H1 (cell line): ENCODE results near the gene GPATCH4. TPM values are rescaled to one million over a fixed set of nuclear protein-coding genes. Genes with fewer than 3 reads are reported as not detected.

Experiments used
- CTCF ChIA-PET: fragments of 300-600 bp; sonication (Branson Sonifier 250); formaldehyde crosslinking; loops from one replicate; lab custom pipeline; 2021; ENCODE audit not compliant: partially characterized antibody; lab: Charles Lee
- POLR2A ChIA-PET: fragments of 300-600 bp; sonication (Branson Sonifier 250); formaldehyde crosslinking; loops from one replicate; lab custom pipeline; 2021; ENCODE audit warnings: inconsistent platforms; ENCODE audit not compliant: partially characterized antibody; lab: Charles Lee
- DNase-seq, 2 experiments: peaks; one replicate each; pipeline versions ENCODE4 v3.0.0 to v3.0.0-alpha.2; 2010 to 2022; ENCODE audit warnings: low spot score in 2 of 2, low read depth in 1 of 2, mixed read lengths in 1 of 2
- FAIRE-seq: peaks from 2 replicates; lab custom pipeline; 2011; peaks lifted over from hg19 to GRCh38; lab: Jason Lieb, UNC
- H2AFZ ChIP-seq: 2 replicates; pipeline ENCODE4 v1.8.1; 2012; ENCODE audit warnings: low read length, inconsistent platforms
- H2AK5ac ChIP-seq: 2 replicates; pipeline ENCODE4 v1.6.1; 2013; ENCODE audit warnings: low read depth, low read length
- H2BK120ac ChIP-seq: replicated peaks from 2 replicates; pipeline ENCODE3; 2013; ENCODE audit warnings: low read depth, low read length, inconsistent platforms
- H2BK12ac ChIP-seq: 2 replicates; pipeline ENCODE4 v1.6.1; 2013; ENCODE audit warnings: low read depth, low read length
- H2BK15ac ChIP-seq: 2 replicates; pipeline ENCODE4 v1.6.1; 2013; ENCODE audit warnings: low read length
- H2BK20ac ChIP-seq: 2 replicates; pipeline ENCODE4 v1.6.1; 2013; ENCODE audit warnings: low read length
- H2BK5ac ChIP-seq: 2 replicates; pipeline ENCODE4 v1.6.1; 2013; ENCODE audit warnings: low read depth, low read length
- H3K14ac ChIP-seq: 2 replicates; pipeline ENCODE4 v1.6.1; 2013; ENCODE audit warnings: inconsistent platforms; ENCODE audit not compliant: insufficient read length
- H3K18ac ChIP-seq: 2 replicates; pipeline ENCODE4 v1.6.1; 2013; ENCODE audit warnings: low read length; ENCODE audit errors: extremely low read depth
- H3K23ac ChIP-seq: 2 replicates; pipeline ENCODE4 v1.6.1; 2013; ENCODE audit warnings: inconsistent platforms; ENCODE audit not compliant: insufficient read length
- H3K23me2 ChIP-seq: 2 replicates; pipeline ENCODE4 v1.6.1; 2013; ENCODE audit warnings: low read depth, low read length
- H3K27ac ChIP-seq: 2 replicates; pipeline ENCODE4 v1.6.1; 2011; ENCODE audit warnings: low read depth, low read length, inconsistent platforms
- H3K27me3 ChIP-seq, 4 experiments: replicated peaks in 1 of 4; 1 replicate in 1 of 4; 2 replicates in 3 of 4; pipeline versions ENCODE4 v1.6.1 to v1.8.1; 2011 to 2013; ENCODE audit warnings: low read length in 3 of 4, mild to moderate bottlenecking in 3 of 4, inconsistent platforms in 2 of 4, mixed read lengths in 2 of 4, moderate library complexity in 1 of 4; ENCODE audit not compliant: control insufficient read depth in 3 of 4, insufficient read depth in 3 of 4; ENCODE audit errors: extremely low read depth in 1 of 4
- H3K36me3 ChIP-seq, 4 experiments: 2 replicates each; pipeline versions ENCODE4 v1.6.1 to v1.8.1; 2011 to 2013; ENCODE audit warnings: mild to moderate bottlenecking in 4 of 4, low read length in 3 of 4, moderate library complexity in 2 of 4, control low read depth in 1 of 4, inconsistent platforms in 1 of 4; ENCODE audit not compliant: insufficient read depth in 4 of 4, control insufficient read depth in 2 of 4
- H3K4ac ChIP-seq: replicated peaks from 2 replicates; pipeline ENCODE3; 2013; ENCODE audit warnings: low read length, low read depth, mixed read lengths, inconsistent platforms; ENCODE audit not compliant: insufficient read length
- H3K4me1 ChIP-seq, 4 experiments: replicated peaks in 1 of 4; 1 replicate in 1 of 4; 2 replicates in 3 of 4; pipeline versions ENCODE4 v1.6.1 to v1.8.1; 2011 to 2013; ENCODE audit warnings: low read length in 3 of 4, inconsistent platforms in 2 of 4, mixed read lengths in 1 of 4; ENCODE audit not compliant: insufficient read depth in 4 of 4, control insufficient read depth in 3 of 4
- H3K4me2 ChIP-seq, 2 experiments: 2 replicates each; pipeline versions ENCODE4 v1.6.1 to v1.8.1; 2011 to 2013; ENCODE audit warnings: low read depth in 2 of 2, low read length in 2 of 2, control low read depth in 1 of 2, inconsistent platforms in 1 of 2, mild to moderate bottlenecking in 1 of 2; ENCODE audit not compliant: insufficient read depth in 1 of 2
- H3K4me3 ChIP-seq, 4 experiments: fragments of 200-600, 300-600 bp in 1 of 4; sonication (generic), shearing (Covaris generic), sonication (Bioruptor Twin) in 1 of 4; 2 replicates each; pipeline versions ENCODE4 v1.5.1 to v1.8.1; 2011 to 2016; ENCODE audit warnings: low read length in 4 of 4, low read depth in 3 of 4, control low read depth in 2 of 4, inconsistent platforms in 2 of 4, mild to moderate bottlenecking in 2 of 4, mixed read lengths in 1 of 4, moderate library complexity in 1 of 4; ENCODE audit not compliant: insufficient read depth in 2 of 4; ENCODE audit errors: extremely low read depth in 1 of 4
- H3K56ac ChIP-seq: replicated peaks from 2 replicates; pipeline ENCODE3; 2013; ENCODE audit warnings: low read depth, mild to moderate bottlenecking, mixed read lengths, low read length, inconsistent platforms; ENCODE audit not compliant: insufficient read length
- H3K79me1 ChIP-seq: 2 replicates; pipeline ENCODE4 v1.6.1; 2013; ENCODE audit warnings: low read depth, low read length, control low read depth
- H3K79me2 ChIP-seq, 2 experiments: 2 replicates each; pipeline versions ENCODE4 v1.6.1 to v1.8.1; 2012 to 2013; ENCODE audit warnings: low read length in 2 of 2, mild to moderate bottlenecking in 2 of 2, inconsistent platforms in 1 of 2; ENCODE audit not compliant: insufficient read depth in 2 of 2, control insufficient read depth in 1 of 2
- H3K9ac ChIP-seq, 4 experiments: replicated peaks in 1 of 4; 1 replicate in 1 of 4; 2 replicates in 3 of 4; pipeline versions ENCODE4 v1.6.1 to v1.8.1; 2011 to 2013; ENCODE audit warnings: low read depth in 3 of 4, low read length in 3 of 4, control low read depth in 2 of 4, mild to moderate bottlenecking in 2 of 4, moderate library complexity in 2 of 4, inconsistent platforms in 1 of 4; ENCODE audit errors: extremely low read depth in 1 of 4
- H3K9me3 ChIP-seq, 2 experiments: 2 replicates each; pipeline versions ENCODE4 v1.6.1 to v1.8.1; 2012 to 2013; ENCODE audit warnings: mild to moderate bottlenecking in 2 of 2, moderate library complexity in 2 of 2, control low read depth in 1 of 2, inconsistent platforms in 1 of 2, low read depth in 1 of 2, low read length in 1 of 2, mixed read lengths in 1 of 2; ENCODE audit not compliant: insufficient read depth in 2 of 2
- H4K20me1 ChIP-seq, 2 experiments: replicated peaks in 1 of 2; 2 replicates each; pipeline versions ENCODE3 to v1.8.1; 2011 to 2013; ENCODE audit warnings: inconsistent platforms in 2 of 2, low read length in 2 of 2, mild to moderate bottlenecking in 1 of 2; ENCODE audit not compliant: insufficient read depth in 2 of 2, control insufficient read depth in 1 of 2
- H4K5ac ChIP-seq: 2 replicates; pipeline ENCODE4 v1.6.1; 2013; ENCODE audit warnings: low read length, low read depth, mixed read lengths, inconsistent platforms; ENCODE audit not compliant: insufficient read length
- H4K8ac ChIP-seq: 2 replicates; pipeline ENCODE4 v1.8.0; 2013; ENCODE audit warnings: mild to moderate bottlenecking, moderate library complexity, low read length, inconsistent platforms; ENCODE audit not compliant: insufficient read depth; ENCODE audit errors: extremely low read depth
- H4K91ac ChIP-seq: replicated peaks from 2 replicates; pipeline ENCODE3; 2013; ENCODE audit warnings: low read length, mixed read lengths, inconsistent platforms; ENCODE audit not compliant: insufficient read length
- CEBPB ChIP-seq: IDR thresholded peaks from 2 replicates; pipeline ENCODE4 v1.6.1; 2012; ENCODE audit warnings: low read depth, low read length
- CHD1 ChIP-seq: IDR thresholded peaks from 2 replicates; pipeline ENCODE4 v1.6.1; 2012; ENCODE audit warnings: low read depth, low read length, improper control_type of control experiment
- FOSL1 ChIP-seq: IDR thresholded peaks from 2 replicates; pipeline ENCODE4 v1.6.1; 2011; ENCODE audit warnings: mild to moderate bottlenecking, low read depth, low read length, moderate library complexity; ENCODE audit not compliant: insufficient read depth
- GTF2F1 ChIP-seq: IDR thresholded peaks from 2 replicates; pipeline ENCODE4 v1.6.1; 2012; ENCODE audit warnings: low read depth, low read length, improper control_type of control experiment, borderline replicate concordance
- HDAC6 ChIP-seq: IDR thresholded peaks from one replicate; pipeline ENCODE4 v1.7.1; 2012; ENCODE audit warnings: low read depth, mild to moderate bottlenecking, inconsistent platforms, low read length, moderate library complexity
- NRF1 ChIP-seq: IDR thresholded peaks from 2 replicates; pipeline ENCODE4 v1.6.1; 2011; ENCODE audit warnings: mild to moderate bottlenecking, low read depth, low read length, improper control_type of control experiment
- PHF8 ChIP-seq: fragments of 200-600 bp; sonication (generic); conservative IDR thresholded peaks from 2 replicates; pipeline ENCODE4 v1.7.1; 2012; ENCODE audit warnings: low read depth, mild to moderate bottlenecking, inconsistent platforms, low read length, moderate library complexity
- POU5F1 ChIP-seq: IDR thresholded peaks from 2 replicates; pipeline ENCODE4 v1.6.1; 2011; ENCODE audit warnings: low read depth, mild to moderate bottlenecking, low read length, moderate library complexity
- RFX5 ChIP-seq: IDR thresholded peaks from 2 replicates; pipeline ENCODE4 v1.6.1; 2011; ENCODE audit warnings: low read depth, low read length, improper control_type of control experiment, borderline replicate concordance
- SIN3A ChIP-seq, 2 experiments: IDR thresholded peaks in 1 of 2; conservative IDR thresholded peaks in 1 of 2; 2 replicates each; pipeline ENCODE4 v1.6.1; 2011 to 2012; ENCODE audit warnings: low read length in 2 of 2, improper control_type of control experiment in 1 of 2, low read depth in 1 of 2, mild to moderate bottlenecking in 1 of 2
- SP1 ChIP-seq: IDR thresholded peaks from 2 replicates; pipeline ENCODE4 v1.6.1; 2011; ENCODE audit warnings: low read depth, low read length
- SP2 ChIP-seq: IDR thresholded peaks from 2 replicates; pipeline ENCODE4 v1.6.1; 2012; ENCODE audit warnings: mild to moderate bottlenecking, low read length, inconsistent platforms
- SP4 ChIP-seq: IDR thresholded peaks from 2 replicates; pipeline ENCODE4 v1.6.1; 2012; ENCODE audit warnings: low read length, inconsistent platforms
- SUZ12 ChIP-seq: fragments of 200-600 bp; sonication (generic); IDR thresholded peaks from 2 replicates; pipeline ENCODE4 v1.6.1; 2012; ENCODE audit warnings: mild to moderate bottlenecking, inconsistent platforms, low read length, moderate library complexity, mixed read lengths
- TAF7 ChIP-seq: optimal IDR thresholded peaks from 2 replicates; pipeline ENCODE3; 2011; ENCODE audit warnings: low read depth, mild to moderate bottlenecking, inconsistent platforms, low read length, moderate library complexity, borderline replicate concordance
- WGBS, 2 experiments: shearing (Covaris generic) in 1 of 2; methylation state at CpG; one replicate each; pipeline versions ENCODE4 v1.1.6 to v1.1.7; 2013 to 2015; ENCODE audit warnings: low lambda C conversion rate in 2 of 2, mixed read lengths in 2 of 2, inconsistent platforms in 1 of 2, low coverage in 1 of 2, missing lambda C conversion rate in 1 of 2; ENCODE audit not compliant: insufficient replicate concordance in 2 of 2, insufficient coverage in 1 of 2, insufficient read length in 1 of 2; ENCODE audit errors: extremely low coverage in 1 of 2, missing lambda C conversion rate in 1 of 2; 5-methylcytosine and 5-hydroxymethylcytosine counted together
- polyA plus RNA-seq, 7 experiments: library from polyadenylated mRNA; depleted of rRNA in 3 of 7; stranded (reverse) in 5 of 7; unstranded in 2 of 7; fragments of >200 nt in 5 of 7; fragments of 200-250 nt in 2 of 7; gene quantifications; 1 replicate in 5 of 7; 2 replicates in 1 of 7; 4 replicates in 1 of 7; pipeline versions ENCODE4 v1.2.1 to v1.2.3, GENCODE V29; 2011 to 2013; ENCODE audit warnings: missing spikeins in 2 of 7, mixed read lengths in 2 of 7
- total RNA-seq: library from RNA; stranded (reverse); fragmentation: NEBNext Ultra II Directional; extraction: Animal tissue kit (Norgen Biotek cat#: 25700); gene quantifications from 2 replicates; pipeline ENCODE4 v1.2.1, GENCODE V29; 2021

GPATCH4 gene
- total and polyA plus RNA-seq, 2 of the 8 experiments (the other 6 are each of a cell fraction or from before 2014, with no cell fraction given) = 20.5 to 47.9 TPM

DNA sequence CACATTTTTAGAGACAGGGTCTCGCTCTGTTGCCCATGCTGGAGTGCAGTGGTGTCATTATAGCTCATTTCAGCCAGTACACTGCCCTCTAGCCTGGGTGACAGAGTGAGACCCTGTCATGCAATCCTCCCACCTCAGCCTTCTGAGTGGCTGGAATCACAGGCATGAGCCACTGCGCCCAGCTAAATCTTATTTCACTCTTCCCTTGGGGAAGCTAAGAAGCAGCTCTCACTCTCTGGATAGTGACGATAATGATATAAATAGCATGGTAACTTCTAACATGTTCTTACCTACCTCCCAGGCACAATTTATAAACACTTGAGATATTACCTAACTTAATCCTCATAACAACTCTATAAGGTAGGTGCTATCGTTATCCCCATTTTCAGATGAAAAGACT lies 53.8 kb downstream of the GPATCH4 start:
- Histone ChIP-seq H3K36me3 (peaks cover 3 to 24% (median 14%) of the 10 kb centered on the region in 4 experiments; a peak in 7 of 8 replicates), H3K23ac (no peak overlapping the region), H4K20me1 (peaks cover 0 to 8% of the 10 kb centered on the region in 2 experiments), H3K4ac (no peak overlapping the region), H2BK120ac (no peak overlapping the region), H3K9me3 (no peaks in the 10 kb centered on the region), H4K8ac (no peak overlapping the region), H2AFZ (no peak overlapping the region), H3K79me1 (no peaks in the 10 kb centered on the region), H3K27me3 (no peaks in the 10 kb centered on the region), H2BK12ac (no peak overlapping the region), H2BK5ac (no peak overlapping the region), H2BK15ac (no peak overlapping the region), H2AK5ac (no peak overlapping the region), H3K23me2 (no peaks in the 10 kb centered on the region), H3K56ac (no peak overlapping the region), H3K4me1 (no peaks in the 10 kb centered on the region), H3K4me2 (no peak overlapping the region), H2BK20ac (no peak overlapping the region), H3K4me3 (no peak overlapping the region), H4K5ac (no peak overlapping the region), H4K91ac (no peak overlapping the region), H3K18ac (no peak overlapping the region), H3K27ac (no peak overlapping the region), H3K79me2 (no peaks in the 10 kb centered on the region), H3K9ac (no peak overlapping the region), H3K14ac (no peak overlapping the region)
- DNase-seq = no peak
- no peak for FAIRE-seq
- WGBS, 2 experiments = 95% methylated on average over 4 of the region's 4 CpGs; no CpG with 5 or more reads in 1 of the 2 experiments
- CTCF ChIA-PET = interaction anchor here (0.6 to 6.8 kb wide), 7 partner anchors 12 to 102 kb away, joined by 3 to 33 read pairs (median 3); no protein-coding TSS in a partner anchor
- POLR2A ChIA-PET = interaction anchor here (0.6 to 1.3 kb wide), 2 partner anchors 11 to 44 kb away, joined by 3 read pairs; no protein-coding TSS in a partner anchor
- TF ChIP-seq SP2 (no peak), CEBPB (no peak), FOSL1 (no peak), TAF7 (no peak), PHF8 (no peak), SUZ12 (no peak), POU5F1 (no peak), SP1 (no peak), RFX5 (no peak), SP4 (no peak), HDAC6 (no peak), NRF1 (no peak), GTF2F1 (no peak), CHD1 (no peak), SIN3A (conservative IDR thresholded peaks at IDR 0.05 in 1 of 2, IDR thresholded peaks at IDR 0.05 in 1 of 2; ENCODE audit: low read depth in 1 of 2, low read length in 2 of 2) (no peak)
